GM12872 (cell line): Measurements from ENCODE around the gene ZNF101.

Source experiments
- CTCF ChIP-seq: IDR thresholded peaks from 3 replicates; pipeline ENCODE4 v1.5.1; 2011; ENCODE audit warnings: low read depth, mild to moderate bottlenecking, low read length, moderate library complexity; ENCODE audit not compliant: insufficient read depth

The ZNF101 gene

GRCh38 chr19:19627621-19628500 lies 40.8 kb upstream of the ZNF101 start, which contains the start of gene LPAR2:
Gene LPAR2 (minus strand): TSS chr19:19628220. CDS start chr19:19627275, 945 bp downstream.
- TF ChIP-seq CTCF = no peak

- no peak for TF ChIP-seq CTCF
These were observed 40.0 kb upstream of the ZNF101 start for GRCh38 chr19:19628501-19629134.

- TF ChIP-seq CTCF = no peak
These were observed 38.6 kb upstream of the ZNF101 start for GRCh38 chr19:19630062-19630414.

- TF ChIP-seq CTCF = no peak
These were observed 38.2 kb upstream of the ZNF101 start for GRCh38 chr19:19630426-19630825.

- no peak for TF ChIP-seq CTCF
These were observed 37.3 kb upstream of the ZNF101 start for GRCh38 chr19:19631346-19631745.

- no peak for TF ChIP-seq CTCF
These were observed 36.0 kb upstream of the ZNF101 start for GRCh38 chr19:19632661-19633060.

GRCh38 chr19:19633711-19634515 lies 34.7 kb upstream of the ZNF101 start:
- TF ChIP-seq CTCF = no peak
